Small intestine (tissue), 7 donors: ENCODE measurements around the gene STK32A. TPM values are rescaled to one million over a fixed set of nuclear protein-coding genes. Genes with fewer than 3 reads are reported as not detected.

Source experiments
- DNase-seq, 2 donors: peaks; one replicate each; pipeline versions ENCODE4 v3.0.0 to v3.0.0-alpha.2; 2013
- FAIRE-seq: peaks from 2 replicates; lab custom pipeline; 2012; peaks lifted over from hg19 to GRCh38; lab: Jason Lieb, UNC
- H3K27ac ChIP-seq, 3 donors: one replicate each; pipeline ENCODE4 v1.5.1; 2013; ENCODE audit warnings: low read length in 2 of 3, mild to moderate bottlenecking in 2 of 3, control low read depth in 1 of 3, inconsistent platforms in 1 of 3, low read depth in 1 of 3, moderate library complexity in 1 of 3
- H3K27me3 ChIP-seq, 3 donors: one replicate each; pipeline ENCODE4 v1.6.1; 2013; ENCODE audit warnings: low read length in 3 of 3, inconsistent platforms in 1 of 3; ENCODE audit not compliant: control insufficient read depth in 3 of 3, insufficient read depth in 3 of 3
- H3K36me3 ChIP-seq, 3 donors: one replicate each; pipeline ENCODE4 v1.6.1; 2013; ENCODE audit warnings: low read length in 3 of 3, inconsistent platforms in 1 of 3, low read depth in 1 of 3, mild to moderate bottlenecking in 1 of 3, moderate library complexity in 1 of 3; ENCODE audit not compliant: control insufficient read depth in 3 of 3, insufficient read depth in 2 of 3
- H3K4me1 ChIP-seq, 3 donors: one replicate each; pipeline ENCODE4 v1.6.1; 2013; ENCODE audit warnings: low read length in 2 of 3, inconsistent platforms in 1 of 3, low read depth in 1 of 3, mild to moderate bottlenecking in 1 of 3, moderate library complexity in 1 of 3; ENCODE audit not compliant: control insufficient read depth in 3 of 3, insufficient read depth in 2 of 3
- H3K4me3 ChIP-seq, 3 donors: one replicate each; pipeline ENCODE4 v1.5.1; 2013; ENCODE audit warnings: low read length in 3 of 3, control low read depth in 1 of 3, inconsistent platforms in 1 of 3, low read depth in 1 of 3, mild to moderate bottlenecking in 1 of 3, moderate library complexity in 1 of 3
- H3K9me3 ChIP-seq, 2 donors: one replicate each; pipeline ENCODE4 v1.6.1; 2013; ENCODE audit warnings: low read depth in 1 of 2, low read length in 1 of 2; ENCODE audit not compliant: control insufficient read depth in 2 of 2, insufficient read depth in 1 of 2
- WGBS, 3 donors: extraction: QIAGEN DNeasy Blood & Tissue Kit; methylation state at CpG; one replicate each; pipeline ENCODE4 v1.1.7; 2013; 5-methylcytosine and 5-hydroxymethylcytosine counted together
- polyA plus RNA-seq, 4 donors: library from polyadenylated mRNA; stranded (reverse) in 3 of 4; unstranded in 1 of 4; fragments of 200-250 nt in 3 of 4; fragments of 120-200 nt in 1 of 4; gene quantifications; one replicate each; pipeline versions ENCODE4 v1.2.1 to v1.2.3, GENCODE V29; 2013
- donor health status: healthy with polysubstance abuse.
- donor health status: control.
- donor health status: control.
- donor health status: Bipolar disorder and iron deficiency.
- donor health status: healthy.

STK32A gene
- polyA plus RNA-seq, 4 donors: 0.27 to 0.92 (median 0.43) TPM; not detected in 1

GRCh38 chr5:147310059-147310704 is 75.4 kb downstream of the STK32A start:
- 38 to 63% (median 46%) methylated on average over 10 of the region's 10 CpGs for WGBS, 3 donors
- Histone ChIP-seq H3K27ac (no peak overlapping the region), H3K27me3 (peaks cover 0 to 2% (median 0%) of the 10 kb centered on the region in 3 donors), H3K9me3 (no peaks in the 10 kb centered on the region), H3K36me3 (no peaks in the 10 kb centered on the region), H3K4me3 (no peak overlapping the region), H3K4me1 (peaks cover 0 to 2% (median 0%) of the 10 kb centered on the region in 3 donors)
- no peak for FAIRE-seq
- peak in 1 of 2 donors; percentile 85 for DNase-seq

DNA sequence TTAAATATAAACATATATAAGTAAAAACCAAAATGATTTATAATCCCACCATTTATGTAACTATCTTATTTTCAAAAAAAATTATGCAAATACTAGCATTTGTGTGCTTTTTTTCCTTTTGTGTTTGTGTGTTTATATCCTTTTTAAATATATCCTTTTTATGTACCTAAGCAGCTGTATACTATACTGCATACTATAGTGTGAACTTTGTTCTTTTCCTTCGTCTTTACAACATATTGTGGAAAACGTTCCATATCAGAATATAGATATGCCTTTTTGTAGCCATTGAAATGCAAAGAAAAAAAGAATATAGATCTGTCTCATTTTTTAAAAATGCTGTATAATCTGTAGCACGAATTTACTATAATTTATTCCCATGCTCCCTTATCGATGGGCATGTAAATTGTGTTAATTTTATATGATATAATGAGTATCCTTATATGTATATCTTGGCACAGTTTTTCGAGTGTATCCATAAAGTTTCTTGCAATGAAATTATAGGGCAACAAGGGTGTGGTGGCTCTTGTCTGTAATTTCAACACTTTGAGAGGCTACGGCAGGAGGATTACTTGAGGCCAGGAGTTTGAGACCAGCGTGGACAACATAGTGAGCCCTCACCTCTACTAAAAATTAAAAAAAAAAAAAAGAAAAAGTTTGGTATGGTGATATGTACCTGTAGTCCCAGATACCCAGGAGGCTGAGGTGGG is 83.3 kb downstream of the STK32A start:
- no peak overlapping the region for H3K27ac ChIP-seq
- DNase-seq: no peak
- WGBS, 3 donors: 47 to 74% (median 60%) methylated on average over 7 of the region's 7 CpGs
- H3K4me1 ChIP-seq: no peaks in the 10 kb centered on the region
- FAIRE-seq: no peak
- no peak overlapping the region for H3K4me3 ChIP-seq
- no peaks in the 10 kb centered on the region for H3K36me3 ChIP-seq
- no peaks in the 10 kb centered on the region for H3K9me3 ChIP-seq
- H3K27me3 ChIP-seq: no peaks in the 10 kb centered on the region

- FAIRE-seq (no peak), DNase-seq (no peak)
- no peaks in the 10 kb centered on the region for H3K9me3 ChIP-seq
- H3K4me1 ChIP-seq: no peaks in the 10 kb centered on the region
- no peak overlapping the region for H3K4me3 ChIP-seq
- H3K27me3 ChIP-seq: no peaks in the 10 kb centered on the region
- 63 to 90% (median 74%) methylated on average over 1 of the region's 1 CpG for WGBS, 3 donors
- no peak overlapping the region for H3K27ac ChIP-seq
- H3K36me3 ChIP-seq: no peaks in the 10 kb centered on the region
These were observed 86.7 kb downstream of the STK32A start for GRCh38 chr5:147321569-147321968.

DNA sequence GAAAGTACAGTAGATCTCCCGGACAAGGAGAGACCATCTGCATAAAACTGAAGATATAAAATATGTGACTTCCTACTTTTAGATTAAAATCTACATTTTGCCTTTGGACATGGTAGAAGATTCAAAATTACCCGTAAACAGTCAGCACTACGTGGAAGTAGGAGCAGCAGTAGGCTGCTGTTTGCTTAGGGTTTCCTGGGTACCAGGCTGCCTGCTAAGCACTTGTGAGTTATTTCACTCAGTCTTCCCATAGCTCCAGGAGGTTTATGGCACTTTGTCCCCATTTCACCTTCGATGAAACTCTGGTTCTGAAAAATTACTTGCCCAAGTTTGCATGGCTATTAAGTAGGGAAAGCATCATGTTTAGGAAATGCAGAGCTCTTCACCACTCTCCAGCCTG is 92.6 kb downstream of the STK32A start:
- no peak overlapping the region for H3K27ac ChIP-seq
- H3K9me3 ChIP-seq: no peaks in the 10 kb centered on the region
- FAIRE-seq (no peak), DNase-seq (no peak)
- no peaks in the 10 kb centered on the region for H3K27me3 ChIP-seq
- H3K4me1 ChIP-seq: no peaks in the 10 kb centered on the region
- no peaks in the 10 kb centered on the region for H3K36me3 ChIP-seq
- no peak overlapping the region for H3K4me3 ChIP-seq
- 28 to 49% (median 41%) methylated on average over 4 of the region's 4 CpGs for WGBS, 3 donors

DNA sequence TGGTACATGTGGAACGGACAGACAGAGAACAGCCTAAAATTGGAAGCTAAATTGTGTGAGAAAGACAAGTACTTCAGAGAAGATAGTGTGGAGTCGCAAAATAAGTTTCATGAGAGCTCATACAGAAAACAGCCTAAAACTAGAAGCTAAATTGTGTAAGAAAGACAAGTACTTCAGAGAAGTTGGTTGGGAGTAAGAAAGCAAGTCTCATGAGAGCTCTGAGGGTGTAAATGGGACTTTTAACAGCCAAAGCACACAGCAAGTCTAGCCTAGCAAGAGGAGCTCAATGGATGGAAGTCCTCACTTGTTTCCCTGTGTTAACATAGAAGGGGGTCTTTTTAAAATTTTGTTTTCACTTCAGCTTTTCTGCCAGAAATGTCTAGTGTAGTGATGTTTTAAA is 93.1 kb downstream of the STK32A start:
- no peak for FAIRE-seq
- no peaks in the 10 kb centered on the region for H3K27me3 ChIP-seq

DNA sequence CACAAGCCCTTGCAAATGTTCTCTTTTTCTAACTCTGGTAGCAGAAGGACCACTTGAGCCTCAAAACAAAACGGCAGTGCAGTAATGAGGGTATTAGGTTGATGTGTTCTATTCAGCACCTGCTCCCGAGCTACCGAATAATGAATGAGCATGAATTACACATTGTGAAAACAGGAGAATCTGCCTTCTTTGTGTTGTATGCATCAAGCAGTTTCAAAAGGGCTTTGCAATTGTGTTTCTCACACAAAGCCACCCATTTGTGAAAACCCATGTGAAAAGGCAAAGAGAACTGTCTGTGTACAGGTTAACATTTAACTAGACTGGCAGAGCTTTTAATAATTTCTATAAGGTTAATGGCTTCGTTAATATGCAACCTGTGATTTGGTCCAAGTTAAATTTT is 97.8 kb downstream of the STK32A start:
- H3K36me3 ChIP-seq: no peaks in the 10 kb centered on the region
- FAIRE-seq (no peak), DNase-seq (no peak)
- H3K27me3 ChIP-seq: no peaks in the 10 kb centered on the region
- 8 to 56% (median 31%) methylated on average over 4 of the region's 4 CpGs for WGBS, 3 donors
- H3K27ac ChIP-seq: no peak overlapping the region
- H3K9me3 ChIP-seq: no peaks in the 10 kb centered on the region
- H3K4me1 ChIP-seq: no peaks in the 10 kb centered on the region
- no peak overlapping the region for H3K4me3 ChIP-seq

More for the DNA sequence above, 93.1 kb downstream of the STK32A start:
- WGBS, 3 donors: 83 to 90% (median 88%) methylated on average over 2 of the region's 2 CpGs
- H3K9me3 ChIP-seq: no peaks in the 10 kb centered on the region
- H3K4me1 ChIP-seq: no peaks in the 10 kb centered on the region
- H3K27ac ChIP-seq: no peak overlapping the region
- DNase-seq: no peak
- H3K4me3 ChIP-seq: no peak overlapping the region
- H3K36me3 ChIP-seq: no peaks in the 10 kb centered on the region

DNA sequence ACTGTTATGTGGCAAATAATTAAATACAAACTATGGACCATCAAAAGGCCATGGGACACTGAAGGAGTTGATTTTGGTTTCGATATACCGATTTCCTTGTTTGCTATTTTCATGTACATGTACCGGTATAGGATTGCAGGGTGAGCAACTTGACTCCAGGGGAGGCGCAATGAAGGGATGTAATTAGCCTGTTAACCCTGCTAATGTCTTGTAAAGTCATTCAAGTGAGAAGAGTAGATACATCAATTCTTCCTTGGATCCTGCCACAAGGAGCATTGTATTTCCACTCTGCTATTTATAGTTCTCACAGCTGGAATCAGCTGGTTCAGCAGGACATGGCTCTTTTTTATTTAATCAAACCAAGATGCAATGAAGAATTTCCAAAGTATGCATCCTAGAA is 102.0 kb downstream of the STK32A start:
- FAIRE-seq (no peak), DNase-seq (no peak)
- Histone ChIP-seq H3K4me1 (no peaks in the 10 kb centered on the region), H3K9me3 (peaks cover 0 to 6% of the 10 kb centered on the region in 2 donors), H3K27ac (no peak overlapping the region), H3K27me3 (no peaks in the 10 kb centered on the region), H3K36me3 (no peaks in the 10 kb centered on the region), H3K4me3 (no peak overlapping the region)
- WGBS, 3 donors: 68 to 86% (median 85%) methylated on average over 4 of the region's 4 CpGs

- Histone ChIP-seq H3K4me3 (no peak overlapping the region), H3K36me3 (no peaks in the 10 kb centered on the region), H3K27me3 (no peaks in the 10 kb centered on the region), H3K27ac (no peak overlapping the region), H3K4me1 (no peaks in the 10 kb centered on the region), H3K9me3 (peaks cover 0 to 6% of the 10 kb centered on the region in 2 donors)
- FAIRE-seq (no peak), DNase-seq (no peak)
- WGBS, 3 donors: 80 to 92% (median 91%) methylated on average over 4 of the region's 4 CpGs
These were observed 104.5 kb downstream of the STK32A start for GRCh38 chr5:147339313-147339712.
